ENCODE measurements around the gene CDCA3.

CDCA3 gene

DNA sequence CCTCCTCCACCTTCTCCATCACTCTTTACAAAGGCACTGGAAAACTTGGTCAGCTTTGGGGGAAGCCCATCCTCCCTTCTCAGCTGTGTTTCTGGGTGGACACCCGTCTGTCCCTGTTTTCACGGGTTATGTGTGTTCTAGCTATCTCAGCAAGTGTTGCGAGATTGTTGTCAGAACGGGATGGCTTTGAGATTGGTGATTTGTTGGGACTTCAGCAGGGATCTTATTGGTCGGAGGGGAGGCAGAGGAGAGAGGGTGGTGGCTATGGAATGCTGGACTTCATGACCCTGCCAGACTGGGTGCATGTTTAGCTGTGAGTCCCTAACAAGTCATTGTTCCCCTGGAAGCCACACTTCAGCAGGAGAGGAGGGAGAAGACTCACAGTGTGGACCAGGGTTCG is 3.0 kb upstream of the CDCA3 start:
- no peak for TF ChIP-seq CTCF (conservative IDR thresholded peaks at IDR 0.05; ENCODE audit: low read depth, low read length)
- peak; percentile 12 for DNase-seq (ENCODE audit: low read depth)
- H3K4me3 ChIP-seq (ENCODE audit: low read depth, low read length) = no peak overlapping the region

- no peak for TF ChIP-seq CTCF (conservative IDR thresholded peaks at IDR 0.05; ENCODE audit: low read depth, low read length)
- no peak overlapping the region for H3K4me3 ChIP-seq (ENCODE audit: low read depth, low read length)
- no peak for DNase-seq (ENCODE audit: low read depth)
Observed at GRCh38 chr12:6853626-6854025, 2.5 kb upstream of the CDCA3 start.

- peak overlapping the region; percentile 99 for H3K4me3 ChIP-seq (ENCODE audit: low read depth, low read length)
- no peak for TF ChIP-seq CTCF (conservative IDR thresholded peaks at IDR 0.05; ENCODE audit: low read depth, low read length)
- peak; percentile 87 for DNase-seq (ENCODE audit: low read depth)
Observed at GRCh38 chr12:6852651-6853354, 1.7 kb upstream of the CDCA3 start.

- peak within 1 kb of the TSS; percentile 99 for H3K4me3 ChIP-seq (ENCODE audit: low read depth, low read length)
- peak; percentile 100 for DNase-seq (ENCODE audit: low read depth)
- TF ChIP-seq CTCF (conservative IDR thresholded peaks at IDR 0.05; ENCODE audit: low read depth, low read length) = no peak
Observed at GRCh38 chr12:6851921-6852650, 1.0 kb upstream of the CDCA3 start, which contains the start of gene USP5. Gene USP5 (plus strand): TSS chr12:6852150. CDS start chr12:6852180, 30 bp downstream.

GRCh38 chr12:6850796-6851152 is 312 bp downstream of the CDCA3 start:
- TF ChIP-seq CTCF (conservative IDR thresholded peaks at IDR 0.05; ENCODE audit: low read depth, low read length) = no peak
- no peak for DNase-seq (ENCODE audit: low read depth)
- peak overlapping the region; percentile 37 for H3K4me3 ChIP-seq (ENCODE audit: low read depth, low read length)

- no peak for DNase-seq (ENCODE audit: low read depth)
- TF ChIP-seq CTCF (conservative IDR thresholded peaks at IDR 0.05; ENCODE audit: low read depth, low read length) = no peak
- no peak overlapping the region for H3K4me3 ChIP-seq (ENCODE audit: low read depth, low read length)
Observed at GRCh38 chr12:6849976-6850560, 1.0 kb downstream of the CDCA3 start.
